ENCODE data around the gene SDF2. TPM values are rescaled to one million over a fixed set of nuclear protein-coding genes. Genes with fewer than 3 reads are reported as not detected.
"Not testable (repeated sequence)": the region's sequence is repeated elsewhere in the genome, so short reads cannot be mapped to it uniquely, and the experiment has no call there.

Gene SDF2
- total RNA-seq, 4 donors from 2014 or later, result 28.9 to 74.6 (median 48.6) TPM

GRCh38 chr17:28612936-28613872, 48.5 kb downstream of the SDF2 start:
- peak overlapping the region in 1 of 3 donors; percentile 15 for H3K27ac ChIP-seq
- H3K4me1 ChIP-seq, result peaks cover 0 to 6% of the 10 kb centered on the region in 2 donors
- H3K4me3 ChIP-seq (replicated peaks in 1 of 3), result no peak overlapping the region
- intact Hi-C loops (cut with DNase I), result loop anchor here (2.0 to 5.0 kb wide), 2 partner anchors 66 to 121 kb away; no protein-coding TSS in a partner anchor
- H3K9me3 ChIP-seq, result no peaks in the 10 kb centered on the region
- no peaks in the 10 kb centered on the region for H3K27me3 ChIP-seq
- peak; percentile 48 to 49 for DNase-seq
- TF ChIP-seq POLR2A (IDR thresholded peaks at IDR 0.05), result no peak
- TF ChIP-seq CTCF (IDR thresholded peaks at IDR 0.05), result peak; percentile 33 to 76 (median 58)
- H3K36me3 ChIP-seq, result peaks cover 40 to 43% of the 10 kb centered on the region in 2 donors
- WGBS, 2 donors, result 78 to 87% methylated on average over 6 of the region's 6 CpGs

GRCh38 chr17:28612531-28612930, 49.2 kb downstream of the SDF2 start:
- Histone ChIP-seq H3K27me3 (no peaks in the 10 kb centered on the region), H3K27ac (peak overlapping the region in 1 of 3 donors; percentile 15), H3K9me3 (no peaks in the 10 kb centered on the region), H3K4me3 (replicated peaks in 1 of 3) (no peak overlapping the region), H3K4me1 (peaks cover 0 to 6% of the 10 kb centered on the region in 2 donors), H3K36me3 (peaks cover 33 to 36% of the 10 kb centered on the region in 2 donors)
- no peak for DNase-seq
- TF ChIP-seq POLR2A (IDR thresholded peaks at IDR 0.05), result no peak
- no peak for TF ChIP-seq CTCF (IDR thresholded peaks at IDR 0.05)
- intact Hi-C loops (cut with DNase I), result loop anchor here (2.0 to 5.0 kb wide), 2 partner anchors 66 to 120 kb away; no protein-coding TSS in a partner anchor
- WGBS, 2 donors, result 33 to 45% methylated on average over 2 of the region's 2 CpGs

DNA sequence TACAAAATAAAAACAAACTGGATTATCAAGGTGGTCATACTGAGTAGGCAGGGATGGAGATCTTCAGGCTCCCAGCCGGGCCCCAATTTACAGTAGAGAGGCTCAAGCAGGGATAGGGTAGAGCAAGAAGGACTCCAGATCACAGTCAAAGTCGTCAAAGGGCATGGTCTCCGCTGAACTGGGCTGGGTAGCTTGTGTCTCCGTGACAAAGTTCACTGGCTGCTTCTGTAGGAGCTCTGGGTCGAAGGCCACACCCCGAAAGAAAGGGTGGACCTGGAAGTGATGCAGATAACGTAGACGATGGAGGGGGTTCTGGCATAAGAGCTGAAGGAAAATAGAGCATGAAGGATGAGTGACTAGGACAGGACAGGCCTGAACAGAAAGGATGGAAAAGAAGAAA, 51.3 kb downstream of the SDF2 start:
- no peaks in the 10 kb centered on the region for H3K27me3 ChIP-seq
- peaks cover 12 to 15% of the 10 kb centered on the region in 2 donors for H3K36me3 ChIP-seq
- no peak overlapping the region for H3K4me3 ChIP-seq (replicated peaks in 1 of 3)
- DNase-seq, result no peak
- H3K9me3 ChIP-seq, result no peaks in the 10 kb centered on the region
- peaks cover 0 to 9% of the 10 kb centered on the region in 2 donors for H3K4me1 ChIP-seq
- no peak overlapping the region for H3K27ac ChIP-seq
- intact Hi-C loops (cut with DNase I), result loop anchor here (5.0 kb wide), 1 partner anchor 118 kb away; no protein-coding TSS in a partner anchor
- TF ChIP-seq CTCF (IDR thresholded peaks at IDR 0.05) (no peak), POLR2A (IDR thresholded peaks at IDR 0.05) (no peak)
- WGBS, 2 donors, result 88 to 91% methylated on average over 8 of the region's 8 CpGs

GRCh38 chr17:28604031-28604430, 57.7 kb downstream of the SDF2 start:
- Histone ChIP-seq H3K4me1 (peaks cover 0 to 21% of the 10 kb centered on the region in 2 donors), H3K4me3 (replicated peaks in 1 of 3) (peak overlapping the region in 1 of 3 donors; percentile 17), H3K27ac (peak overlapping the region in 2 of 3 donors; percentile 42 to 76)
- H3K36me3 ChIP-seq; H3K9me3 ChIP-seq; DNase-seq; H3K27me3 ChIP-seq; intact Hi-C loops (cut with DNase I): not testable (repeated sequence)
- WGBS, 2 donors, result 80 to 88% methylated on average over 2 to 3 of the region's 31 CpGs

- 16 to 30% methylated on average over 25 to 40 of the region's 40 CpGs for WGBS, 2 donors
These were observed 62.2 kb downstream of the SDF2 start for GRCh38 chr17:28599311-28600184.

More at GRCh38 chr17:28599311-28600184, 62.2 kb downstream of the SDF2 start:
- Histone ChIP-seq H3K4me3 (replicated peaks in 1 of 3) (peak overlapping the region; percentile 24 to 58 (median 29)), H3K27me3 (no peaks in the 10 kb centered on the region), H3K27ac (peak overlapping the region; percentile 71 to 84 (median 83)), H3K9me3 (no peaks in the 10 kb centered on the region), H3K4me1 (peaks cover 6 to 24% of the 10 kb centered on the region in 2 donors), H3K36me3 (no peaks in the 10 kb centered on the region)
- intact Hi-C loops (cut with DNase I), result no loop called here
- TF ChIP-seq CTCF (IDR thresholded peaks at IDR 0.05) (no peak), POLR2A (IDR thresholded peaks at IDR 0.05) (no peak)
- peak; percentile 52 to 60 for DNase-seq
